GM18858 (cell line): Measurements from ENCODE around the gene RGL2.
A peak's percentile ranks its signal among the peaks of the same experiment; 100 is the strongest.
"Not testable (repeated sequence)": the region's sequence is repeated elsewhere in the genome, so short reads cannot be mapped to it uniquely, and the experiment has no call there.

Experiments used
- ATAC-seq: cut with Tn5 transposase; IDR thresholded peaks from one replicate; pipeline ENCODE4 v1.9.1; 2021; ENCODE audit not compliant: unreplicated experiment

Gene RGL2

DNA sequence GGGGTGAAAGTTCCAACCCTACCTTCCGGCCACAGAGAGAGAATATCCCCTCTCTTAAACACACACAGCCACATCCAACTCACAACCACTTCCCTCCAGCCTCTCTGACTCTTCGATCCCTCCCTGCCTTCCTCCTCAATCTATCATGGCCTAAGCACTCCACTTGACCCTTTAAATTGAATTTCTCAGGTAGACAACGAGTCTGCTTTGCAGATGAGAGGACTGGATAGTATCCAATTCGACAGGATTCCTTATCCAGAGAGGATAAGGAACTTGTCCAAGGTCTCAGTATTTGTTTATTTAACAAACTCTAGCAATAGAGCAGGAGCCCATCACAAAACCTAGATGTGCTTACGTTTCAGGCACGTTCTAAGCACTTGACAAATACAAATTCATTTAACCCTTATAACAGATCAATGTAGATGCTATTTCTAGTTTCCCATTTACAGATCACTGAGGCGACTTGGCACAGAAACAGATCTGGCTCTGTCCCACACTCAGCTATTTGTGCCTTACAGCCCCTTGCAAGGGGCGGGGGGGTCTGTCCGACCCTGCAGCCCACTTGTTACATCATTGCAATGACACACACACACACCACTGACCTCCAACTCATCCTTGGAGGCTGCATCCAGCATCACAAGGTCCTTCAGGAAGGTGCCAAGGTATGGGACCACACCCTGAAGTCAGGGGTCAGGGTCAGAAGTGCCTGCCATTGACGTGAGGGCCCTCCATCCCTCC lies 4.5 kb downstream of the RGL2 start:
- no peak for ATAC-seq

DNA sequence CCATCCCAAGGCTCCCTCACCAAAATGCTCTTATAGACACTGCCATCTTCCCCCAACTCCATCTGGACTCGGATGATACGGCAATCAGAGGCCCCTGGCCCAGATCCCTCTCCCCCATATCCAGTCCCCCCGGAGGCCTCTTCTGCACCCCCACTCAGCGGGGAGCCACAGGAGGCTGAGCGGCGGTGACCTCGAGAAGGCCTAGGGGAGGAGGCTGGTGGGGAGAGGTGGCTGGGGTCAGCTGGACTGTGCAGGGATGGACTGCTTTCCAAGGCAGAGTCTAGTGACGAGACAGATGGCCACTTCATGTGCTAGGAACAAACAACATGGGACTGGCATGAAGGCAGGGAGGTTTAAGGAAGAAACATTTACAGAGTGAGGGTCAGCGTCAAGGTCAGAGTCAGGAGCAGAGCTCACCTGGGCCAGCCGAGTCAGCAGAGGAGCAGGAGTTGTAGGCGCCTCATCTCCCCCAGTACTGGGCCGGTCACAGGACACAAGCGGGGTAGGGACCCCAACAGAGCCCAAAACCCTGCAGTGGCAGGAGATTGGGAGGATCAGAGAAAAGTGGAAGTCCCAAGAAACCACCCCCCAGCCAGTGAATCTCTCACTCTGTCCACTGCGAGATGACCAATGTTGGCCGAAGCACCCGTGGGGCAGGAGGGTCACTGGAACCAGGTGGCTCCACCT lies 5.6 kb downstream of the RGL2 start:
- no peak for ATAC-seq

DNA sequence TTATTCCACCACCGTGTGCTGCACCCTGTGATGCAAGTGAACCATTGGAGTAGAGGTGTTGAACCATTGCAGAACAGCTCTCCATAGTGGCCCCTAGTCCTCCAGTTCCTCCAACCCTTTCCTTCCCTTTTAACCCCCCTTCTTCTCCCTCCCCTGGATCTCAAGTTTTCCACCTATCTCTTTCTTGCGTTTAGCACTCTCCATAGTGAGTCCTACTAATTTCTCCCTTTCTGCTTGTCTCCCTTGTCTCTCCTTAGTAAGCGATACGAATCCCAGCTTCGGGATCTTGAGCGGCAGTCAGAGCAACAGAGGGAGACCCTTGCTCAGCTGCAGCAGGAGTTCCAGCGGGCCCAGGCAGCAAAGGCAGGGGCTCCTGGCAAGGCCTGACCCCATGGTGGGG lies 8.3 kb downstream of the RGL2 start:
- no peak for ATAC-seq

GRCh38 chr6:33289784-33290315 lies 8.9 kb downstream of the RGL2 start:
- ATAC-seq = no peak

GRCh38 chr6:33288921-33289783 lies 9.6 kb downstream of the RGL2 start, which contains the start of the genes PFDN6 and WDR46:
Gene PFDN6, plus strand, starts transcription at chr6:33289601. Its CDS starts 256 bp downstream, at chr6:33289857.
Gene WDR46, minus strand, starts transcription at chr6:33289239. Its CDS starts 69 bp downstream, at chr6:33289170.
- peak; percentile 53 for ATAC-seq

- no peak for ATAC-seq
Observed at GRCh38 chr6:33288141-33288920, 10.4 kb downstream of the RGL2 start.

- ATAC-seq = no peak
Observed at GRCh38 chr6:33286946-33287914, 11.5 kb downstream of the RGL2 start.

DNA sequence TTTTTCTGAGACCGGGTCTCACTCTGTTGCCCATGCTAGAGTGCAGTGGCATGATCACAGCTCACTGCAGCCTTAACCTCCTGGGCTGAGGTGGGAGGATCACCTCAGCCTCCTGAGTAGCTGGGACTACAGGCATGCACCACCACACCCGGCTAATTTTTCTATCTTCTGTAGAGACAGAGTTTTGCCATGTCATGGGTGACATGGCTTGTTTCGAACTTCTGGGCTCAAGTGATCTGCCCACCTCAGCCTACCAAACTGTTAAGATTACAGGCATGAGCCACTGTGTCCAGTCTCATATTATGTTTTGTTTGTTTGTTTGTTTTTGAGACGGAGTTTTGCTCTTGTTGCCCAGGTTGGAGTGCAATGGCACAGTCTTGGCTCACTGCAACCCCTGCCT lies 13.5 kb downstream of the RGL2 start:
- ATAC-seq = not testable (repeated sequence)

DNA sequence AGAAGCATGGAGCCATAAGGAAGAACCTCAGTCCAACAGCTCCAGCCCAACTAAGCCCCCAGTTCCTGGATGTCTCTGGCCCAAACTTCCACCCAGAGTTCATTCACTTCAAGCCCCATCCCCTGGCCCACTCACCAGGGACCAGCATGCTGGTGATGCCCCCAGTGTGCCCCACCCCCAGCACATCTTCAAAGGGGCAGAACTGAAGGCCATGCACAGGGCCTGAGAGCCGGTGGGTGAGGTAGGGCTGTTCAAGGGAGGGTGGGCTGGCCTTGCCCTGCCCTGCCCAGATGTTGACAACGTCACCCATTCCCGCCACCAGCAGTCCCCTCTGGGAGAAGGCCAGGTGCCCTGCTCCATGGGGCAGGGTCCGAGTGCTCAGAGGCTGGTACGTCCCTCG lies 18.2 kb downstream of the RGL2 start:
- no peak for ATAC-seq

GRCh38 chr6:33279971-33280511 lies 18.7 kb downstream of the RGL2 start:
- ATAC-seq = no peak

GRCh38 chr6:33279257-33279695 lies 19.5 kb downstream of the RGL2 start:
- no peak for ATAC-seq

- no peak for ATAC-seq
Observed at GRCh38 chr6:33278810-33279209, 19.9 kb downstream of the RGL2 start.

DNA sequence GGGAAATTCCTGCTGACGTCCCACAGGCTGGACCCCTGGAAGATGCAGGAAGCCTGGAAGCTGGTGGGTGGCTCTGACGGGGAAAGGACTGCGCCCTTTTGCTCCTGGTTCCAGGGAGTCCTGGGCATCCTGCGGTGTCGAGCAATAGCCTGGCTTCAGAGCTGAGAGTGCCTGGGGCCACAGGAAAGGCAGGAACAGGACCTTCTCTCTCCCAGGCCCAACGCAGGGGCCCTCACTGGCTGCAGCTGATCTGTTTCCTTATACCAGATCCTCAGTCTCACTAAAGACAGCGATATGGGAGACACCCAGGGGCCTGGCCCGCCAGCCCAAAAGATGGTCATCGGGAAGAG lies 20.4 kb downstream of the RGL2 start:
- ATAC-seq = no peak

DNA sequence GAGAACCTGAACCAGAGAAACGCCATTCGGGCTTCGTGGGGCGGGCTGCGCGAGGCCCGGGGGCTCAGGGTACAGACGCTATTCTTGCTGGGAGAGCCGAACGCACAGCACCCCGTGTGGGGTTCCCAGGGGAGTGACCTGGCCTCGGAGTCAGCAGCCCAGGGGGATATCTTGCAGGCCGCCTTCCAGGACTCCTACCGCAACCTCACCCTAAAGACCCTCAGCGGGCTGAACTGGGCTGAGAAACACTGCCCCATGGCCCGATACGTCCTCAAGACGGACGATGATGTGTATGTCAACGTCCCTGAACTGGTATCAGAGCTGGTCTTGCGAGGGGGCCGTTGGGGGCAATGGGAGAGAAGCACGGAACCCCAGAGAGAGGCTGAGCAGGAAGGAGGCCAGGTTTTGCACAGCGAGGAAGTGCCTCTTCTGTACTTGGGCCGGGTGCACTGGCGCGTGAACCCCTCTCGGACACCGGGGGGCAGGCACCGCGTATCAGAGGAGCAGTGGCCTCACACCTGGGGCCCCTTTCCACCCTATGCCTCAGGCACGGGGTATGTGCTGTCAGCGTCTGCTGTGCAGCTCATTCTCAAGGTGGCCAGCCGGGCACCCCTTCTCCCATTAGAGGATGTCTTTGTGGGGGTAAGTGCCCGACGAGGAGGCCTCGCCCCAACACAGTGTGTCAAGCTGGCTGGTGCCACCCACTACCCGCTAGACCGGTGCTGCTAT lies 20.9 kb downstream of the RGL2 start:
- no peak for ATAC-seq

DNA sequence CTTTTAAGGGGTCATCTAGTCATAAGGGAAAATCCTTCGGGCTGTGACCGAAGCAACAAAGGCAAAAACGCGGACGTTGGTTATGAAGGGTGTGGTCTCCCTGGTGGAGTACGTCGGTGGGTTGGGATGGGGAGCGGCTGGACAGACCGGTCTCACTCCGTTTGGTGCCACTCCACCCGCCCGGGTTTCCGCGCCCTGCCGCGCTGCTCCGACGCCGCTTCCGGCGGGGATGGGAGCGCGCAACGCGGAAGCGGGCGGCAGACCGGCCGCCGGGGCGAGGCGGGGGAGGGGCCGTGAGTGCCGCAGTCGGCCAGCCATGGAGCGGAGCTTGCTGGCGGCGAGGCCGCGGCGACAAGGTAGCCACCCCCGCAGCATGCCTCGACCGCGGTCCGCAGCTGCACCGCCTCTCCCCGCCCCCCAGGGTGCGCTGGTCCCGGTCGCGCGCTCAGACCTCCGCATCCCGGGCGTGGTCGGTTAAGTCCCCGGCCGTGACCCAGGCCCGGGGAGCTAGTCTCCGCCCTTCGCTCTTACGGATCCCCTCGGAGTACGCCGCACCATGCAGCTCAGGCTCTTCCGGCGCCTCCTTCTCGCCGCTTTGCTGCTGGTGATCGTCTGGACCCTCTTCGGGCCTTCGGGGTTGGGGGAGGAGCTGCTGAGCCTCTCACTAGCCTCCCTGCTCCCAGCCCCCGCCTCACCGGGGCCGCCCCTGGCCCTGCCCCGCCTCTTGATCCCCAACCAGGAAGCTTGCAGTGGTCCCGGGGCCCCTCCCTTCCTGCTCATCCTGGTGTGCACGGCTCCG lies 21.7 kb downstream of the RGL2 start, which contains the start of gene B3GALT4:
TSS of gene B3GALT4 (plus strand) at position 260 of the 799 bp plus-strand sequence. CDS start at position 557, 297 bp downstream.
- ATAC-seq = peak; percentile 44

DNA sequence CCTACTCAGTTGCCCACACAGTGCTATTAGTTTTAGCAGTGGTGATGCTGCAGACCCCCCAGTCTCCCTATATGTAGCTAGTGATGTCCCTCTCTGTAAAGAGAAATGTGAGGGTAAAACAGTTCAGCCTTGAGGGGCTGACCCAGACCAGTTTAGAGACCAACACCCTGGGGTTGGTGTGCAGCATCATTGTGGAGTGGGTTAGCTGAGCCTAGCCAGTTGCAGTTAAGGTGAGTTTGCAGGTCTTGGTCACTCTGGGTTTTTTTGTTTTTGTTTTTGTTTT lies 22.2 kb downstream of the RGL2 start:
- no peak for ATAC-seq

GRCh38 chr6:33275795-33276580 lies 22.8 kb downstream of the RGL2 start:
- not testable (repeated sequence) for ATAC-seq
